Breast epithelium (tissue), 3 donors: Measurements from ENCODE around the gene OXCT2.

Experiments
- POLR2A ChIP-seq: fragments of 450-650 bp; IDR thresholded peaks from one replicate; pipeline ENCODE4 v1.6.1; 2016; ENCODE audit warnings: antibody characterized with exemption, mild to moderate bottlenecking, moderate library complexity
- TF ChIP-seq, protein P1 (sequence below), 3 donors: fragments of 450-650 bp; IDR thresholded peaks; one replicate each; pipeline ENCODE4 v1.5.1; 2016 to 2017; ENCODE audit warnings: antibody characterized with exemption in 3 of 3, mild to moderate bottlenecking in 3 of 3, moderate library complexity in 3 of 3

GRCh38 chr1:39722495-39722894 lies 48.7 kb downstream of the OXCT2 start:
- no peak for TF ChIP-seq POLR2A
- TF ChIP-seq, protein P1, sequence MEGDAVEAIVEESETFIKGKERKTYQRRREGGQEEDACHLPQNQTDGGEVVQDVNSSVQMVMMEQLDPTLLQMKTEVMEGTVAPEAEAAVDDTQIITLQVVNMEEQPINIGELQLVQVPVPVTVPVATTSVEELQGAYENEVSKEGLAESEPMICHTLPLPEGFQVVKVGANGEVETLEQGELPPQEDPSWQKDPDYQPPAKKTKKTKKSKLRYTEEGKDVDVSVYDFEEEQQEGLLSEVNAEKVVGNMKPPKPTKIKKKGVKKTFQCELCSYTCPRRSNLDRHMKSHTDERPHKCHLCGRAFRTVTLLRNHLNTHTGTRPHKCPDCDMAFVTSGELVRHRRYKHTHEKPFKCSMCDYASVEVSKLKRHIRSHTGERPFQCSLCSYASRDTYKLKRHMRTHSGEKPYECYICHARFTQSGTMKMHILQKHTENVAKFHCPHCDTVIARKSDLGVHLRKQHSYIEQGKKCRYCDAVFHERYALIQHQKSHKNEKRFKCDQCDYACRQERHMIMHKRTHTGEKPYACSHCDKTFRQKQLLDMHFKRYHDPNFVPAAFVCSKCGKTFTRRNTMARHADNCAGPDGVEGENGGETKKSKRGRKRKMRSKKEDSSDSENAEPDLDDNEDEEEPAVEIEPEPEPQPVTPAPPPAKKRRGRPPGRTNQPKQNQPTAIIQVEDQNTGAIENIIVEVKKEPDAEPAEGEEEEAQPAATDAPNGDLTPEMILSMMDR (IDR thresholded peaks at IDR 0.05) = no peak
